Ascending aorta (tissue), 2 donors: ENCODE results near the gene TMCC2. TPM values are rescaled to one million over a fixed set of nuclear protein-coding genes. Genes with fewer than 3 reads are reported as not detected.

Experiments
- DNase-seq, 2 donors: peaks; one replicate each; pipeline ENCODE4 v3.0.0-alpha.2; 2019; ENCODE audit warnings: low spot score in 2 of 2
- H3K27ac ChIP-seq, 2 donors: fragments of 200-600 bp; sonication (generic); one replicate each; pipeline ENCODE4 v1.5.1; 2016 to 2017; ENCODE audit warnings: mild to moderate bottlenecking in 1 of 2
- H3K27me3 ChIP-seq: fragments of 200-600 bp; sonication (generic); one replicate; pipeline ENCODE4 v1.5.1; 2017
- H3K36me3 ChIP-seq, 2 donors: fragments of 200-600 bp; sonication (generic); one replicate each; pipeline ENCODE4 v1.5.1; 2016
- H3K4me1 ChIP-seq, 2 donors: fragments of 200-600 bp; sonication (generic); one replicate each; pipeline ENCODE4 v1.5.1; 2016 to 2017; ENCODE audit warnings: mild to moderate bottlenecking in 1 of 2
- H3K4me3 ChIP-seq, 2 donors: fragments of 200-600 bp; sonication (generic); one replicate each; pipeline ENCODE4 v1.5.1; 2016 to 2017; ENCODE audit warnings: mild to moderate bottlenecking in 1 of 2
- H3K9me3 ChIP-seq, 2 donors: fragments of 200-600 bp; sonication (generic); one replicate each; pipeline ENCODE4 v1.5.1; 2016
- intact Hi-C: fragments of 100-400 bp; cut with DNase I; formaldehyde crosslinking; loops from one replicate; pipeline ENCODE4 v1.15.1; 2023
- total RNA-seq: library from RNA; depleted of rRNA; stranded (reverse); fragments of >200 nt; gene quantifications from one replicate; pipeline ENCODE4 v1.1.0, GENCODE V29; 2016
- TF ChIP-seq, protein P1 (sequence below), 3 experiments: fragments of 200-600 bp in 2 of 3; fragments of 450-650 bp in 1 of 3; sonication (generic) in 2 of 3; IDR thresholded peaks; one replicate each; pipeline ENCODE4 v1.5.1; 2016 to 2019; ENCODE audit warnings: antibody characterized with exemption in 3 of 3, mild to moderate bottlenecking in 1 of 3, moderate library complexity in 1 of 3

Gene TMCC2
- total RNA-seq, 1 donor from 2014 or later = 5.2 TPM

DNA sequence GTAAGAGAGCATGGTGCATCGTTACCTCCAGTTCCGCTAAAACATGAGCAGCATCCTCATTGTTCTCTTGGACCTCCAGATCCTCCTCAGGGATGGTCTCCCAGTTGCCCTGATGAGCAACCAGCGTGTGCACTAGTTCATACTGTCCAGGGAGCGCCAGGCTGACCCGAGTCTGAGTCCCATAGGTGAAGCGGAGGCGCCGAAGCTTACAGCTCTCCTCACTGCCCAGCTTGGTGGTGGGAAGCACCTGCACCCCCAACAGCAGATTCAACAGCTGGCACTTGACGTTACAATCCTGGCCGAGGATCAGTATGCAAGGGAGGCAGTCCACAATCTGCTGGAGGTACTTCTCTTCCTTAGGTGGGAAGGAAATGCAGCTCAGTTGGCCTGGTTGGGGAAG is 40.3 kb upstream of the TMCC2 start:
- H3K27ac ChIP-seq = no peak overlapping the region

GRCh38 chr1:205188098-205188497 is 39.6 kb upstream of the TMCC2 start:
- Histone ChIP-seq H3K4me3 (no peak overlapping the region), H3K27me3 (no peaks in the 10 kb centered on the region), H3K4me1 (peaks cover 0 to 7% of the 10 kb centered on the region in 2 donors), H3K36me3 (peaks cover 0 to 14% of the 10 kb centered on the region in 2 donors), H3K27ac (no peak overlapping the region), H3K9me3 (no peaks in the 10 kb centered on the region)
- DNase-seq = no peak
- intact Hi-C loops = no loop called here
- TF ChIP-seq, protein P1, sequence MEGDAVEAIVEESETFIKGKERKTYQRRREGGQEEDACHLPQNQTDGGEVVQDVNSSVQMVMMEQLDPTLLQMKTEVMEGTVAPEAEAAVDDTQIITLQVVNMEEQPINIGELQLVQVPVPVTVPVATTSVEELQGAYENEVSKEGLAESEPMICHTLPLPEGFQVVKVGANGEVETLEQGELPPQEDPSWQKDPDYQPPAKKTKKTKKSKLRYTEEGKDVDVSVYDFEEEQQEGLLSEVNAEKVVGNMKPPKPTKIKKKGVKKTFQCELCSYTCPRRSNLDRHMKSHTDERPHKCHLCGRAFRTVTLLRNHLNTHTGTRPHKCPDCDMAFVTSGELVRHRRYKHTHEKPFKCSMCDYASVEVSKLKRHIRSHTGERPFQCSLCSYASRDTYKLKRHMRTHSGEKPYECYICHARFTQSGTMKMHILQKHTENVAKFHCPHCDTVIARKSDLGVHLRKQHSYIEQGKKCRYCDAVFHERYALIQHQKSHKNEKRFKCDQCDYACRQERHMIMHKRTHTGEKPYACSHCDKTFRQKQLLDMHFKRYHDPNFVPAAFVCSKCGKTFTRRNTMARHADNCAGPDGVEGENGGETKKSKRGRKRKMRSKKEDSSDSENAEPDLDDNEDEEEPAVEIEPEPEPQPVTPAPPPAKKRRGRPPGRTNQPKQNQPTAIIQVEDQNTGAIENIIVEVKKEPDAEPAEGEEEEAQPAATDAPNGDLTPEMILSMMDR (IDR thresholded peaks at IDR 0.05) = no peak

More for the DNA sequence above, 40.3 kb upstream of the TMCC2 start:
- TF ChIP-seq, protein P1 (IDR thresholded peaks at IDR 0.05) = no peak
- Histone ChIP-seq H3K4me3 (no peak overlapping the region), H3K27me3 (no peaks in the 10 kb centered on the region), H3K4me1 (peaks cover 0 to 7% of the 10 kb centered on the region in 2 donors), H3K9me3 (no peaks in the 10 kb centered on the region), H3K36me3 (peaks cover 0 to 14% of the 10 kb centered on the region in 2 donors)
- intact Hi-C loops = no loop called here
- DNase-seq = no peak

GRCh38 chr1:205188596-205188995 is 39.1 kb upstream of the TMCC2 start:
- H3K9me3 ChIP-seq = no peaks in the 10 kb centered on the region
- no peak for DNase-seq
- H3K27me3 ChIP-seq = no peaks in the 10 kb centered on the region
- intact Hi-C loops = no loop called here
- TF ChIP-seq, protein P1 (IDR thresholded peaks at IDR 0.05) = no peak
- peaks cover 0 to 14% of the 10 kb centered on the region in 2 donors for H3K36me3 ChIP-seq
- H3K4me3 ChIP-seq = no peak overlapping the region
- peaks cover 0 to 3% of the 10 kb centered on the region in 2 donors for H3K4me1 ChIP-seq
- H3K27ac ChIP-seq = no peak overlapping the region

GRCh38 chr1:205189131-205189530 is 38.6 kb upstream of the TMCC2 start:
- no peaks in the 10 kb centered on the region for H3K27me3 ChIP-seq
- no peaks in the 10 kb centered on the region for H3K4me1 ChIP-seq

DNA sequence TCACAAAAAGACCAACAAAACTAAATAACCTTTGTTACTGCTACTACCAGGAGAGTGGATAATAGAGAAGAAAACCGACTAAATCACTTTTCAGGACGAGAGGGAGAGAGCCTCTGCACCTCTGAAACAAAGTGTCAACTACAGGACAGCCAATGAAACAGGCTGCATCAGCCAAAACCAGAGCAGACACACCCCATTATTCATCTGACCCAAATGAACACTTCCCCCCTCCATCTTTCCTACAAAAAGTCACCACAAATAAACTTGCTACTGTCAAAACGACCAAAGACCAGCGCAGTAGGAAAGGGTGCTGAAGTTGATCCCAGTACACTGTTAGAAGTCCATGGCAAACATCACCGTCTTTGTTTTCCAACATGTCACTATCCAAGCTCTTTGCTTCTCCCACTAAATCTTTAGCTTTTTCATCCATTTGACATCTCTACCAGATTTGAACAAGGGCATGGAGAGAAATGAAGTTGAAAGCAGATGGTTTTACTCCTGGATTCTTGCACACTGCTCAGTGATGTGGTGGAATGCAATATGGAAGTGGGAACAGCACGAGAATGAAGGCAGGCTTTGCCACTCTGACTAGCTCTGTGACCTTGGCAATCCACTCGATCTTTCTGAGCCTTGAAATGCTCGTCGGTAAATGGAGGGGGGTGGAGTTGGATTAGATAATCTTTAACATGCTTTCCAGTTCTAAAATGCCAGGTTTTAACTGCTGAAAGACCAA is 36.7 kb upstream of the TMCC2 start:
- Histone ChIP-seq H3K27me3 (no peaks in the 10 kb centered on the region), H3K9me3 (no peaks in the 10 kb centered on the region), H3K36me3 (peaks cover 0 to 13% of the 10 kb centered on the region in 2 donors), H3K4me1 (no peaks in the 10 kb centered on the region), H3K4me3 (no peak overlapping the region), H3K27ac (no peak overlapping the region)
- intact Hi-C loops = no loop called here
- TF ChIP-seq, protein P1 (IDR thresholded peaks at IDR 0.05) = no peak
- no peak for DNase-seq

More at GRCh38 chr1:205189131-205189530, 38.6 kb upstream of the TMCC2 start:
- TF ChIP-seq, protein P1 (IDR thresholded peaks at IDR 0.05) = no peak
- H3K4me3 ChIP-seq = no peak overlapping the region
- intact Hi-C loops = no loop called here
- no peaks in the 10 kb centered on the region for H3K9me3 ChIP-seq
- no peak for DNase-seq
- peaks cover 0 to 14% of the 10 kb centered on the region in 2 donors for H3K36me3 ChIP-seq
- H3K27ac ChIP-seq = no peak overlapping the region
